ENCODE results near the gene LRGUK.

Gene LRGUK

GRCh38 chr7:134128829-134129228 lies 1.7 kb downstream of the LRGUK start:
- DNase-seq = no peak

GRCh38 chr7:134129856-134130523 lies 2.9 kb downstream of the LRGUK start:
- no peak for DNase-seq

DNA sequence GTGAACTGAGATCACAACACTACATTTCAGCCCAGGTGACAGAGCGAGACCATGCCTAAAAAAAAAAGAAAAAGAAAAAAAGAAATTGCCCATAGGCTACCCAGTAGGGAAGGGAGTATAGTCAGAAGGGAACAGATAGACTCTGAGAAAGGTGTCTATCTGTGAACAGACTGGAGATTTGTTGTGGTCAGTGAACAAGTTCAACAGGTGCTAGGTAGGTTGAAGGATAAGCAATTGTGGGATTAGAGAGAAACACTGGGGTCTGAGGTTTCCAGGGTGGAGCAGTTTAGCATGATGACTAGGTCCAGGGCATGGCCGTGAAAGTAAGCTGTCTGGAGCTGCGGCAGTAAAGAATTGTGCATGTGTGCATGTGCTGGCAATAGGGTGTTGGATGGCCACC lies 6.9 kb downstream of the LRGUK start:
- DNase-seq = no peak

GRCh38 chr7:134140889-134141867 lies 14.0 kb downstream of the LRGUK start:
- peak; percentile 53 for DNase-seq

DNA sequence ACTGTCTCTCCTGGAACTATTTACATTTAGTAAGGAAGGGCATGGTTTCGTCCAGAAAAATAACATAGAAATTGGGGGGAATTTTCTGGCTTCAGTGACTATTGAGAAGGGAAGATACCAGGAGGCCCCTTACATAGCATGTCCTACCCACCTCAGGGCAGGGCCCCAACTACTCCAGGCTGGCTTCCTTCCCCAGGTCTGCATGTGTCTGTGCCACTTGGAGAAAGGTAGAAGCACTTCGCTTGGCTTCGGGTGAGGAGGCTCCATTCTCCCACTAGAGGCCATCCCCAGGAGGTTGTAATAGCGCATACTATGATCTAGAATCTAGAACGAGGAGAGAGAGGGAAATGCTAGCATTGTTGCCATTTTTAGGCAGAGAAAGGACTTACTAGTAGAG lies 14.7 kb downstream of the LRGUK start:
- DNase-seq = no peak

GRCh38 chr7:134153493-134154136 lies 26.5 kb downstream of the LRGUK start:
- DNase-seq = no peak

- DNase-seq = no peak
Observed at GRCh38 chr7:134154581-134155130, 27.5 kb downstream of the LRGUK start.

- no peak for DNase-seq
Observed at GRCh38 chr7:134155206-134155605, 28.1 kb downstream of the LRGUK start.

DNA sequence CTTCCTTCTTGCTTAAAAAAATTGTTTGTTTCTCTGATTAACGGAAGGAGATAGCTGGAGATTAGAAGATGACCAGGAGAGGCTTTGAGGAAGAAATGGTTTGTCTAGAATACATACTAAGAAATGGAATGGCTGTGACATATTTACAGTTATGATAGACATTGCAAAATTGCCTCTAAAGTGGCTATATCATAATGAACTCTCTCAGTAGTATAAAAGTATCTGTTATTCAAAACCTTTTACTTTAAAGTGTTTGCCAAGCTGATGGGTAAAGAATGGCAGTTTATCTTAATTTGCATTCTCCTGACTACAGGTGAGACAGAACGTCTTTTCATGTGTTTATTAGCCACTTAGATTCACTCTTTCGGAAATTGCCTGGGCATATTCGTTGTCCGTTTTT lies 28.7 kb downstream of the LRGUK start:
- no peak for DNase-seq

DNA sequence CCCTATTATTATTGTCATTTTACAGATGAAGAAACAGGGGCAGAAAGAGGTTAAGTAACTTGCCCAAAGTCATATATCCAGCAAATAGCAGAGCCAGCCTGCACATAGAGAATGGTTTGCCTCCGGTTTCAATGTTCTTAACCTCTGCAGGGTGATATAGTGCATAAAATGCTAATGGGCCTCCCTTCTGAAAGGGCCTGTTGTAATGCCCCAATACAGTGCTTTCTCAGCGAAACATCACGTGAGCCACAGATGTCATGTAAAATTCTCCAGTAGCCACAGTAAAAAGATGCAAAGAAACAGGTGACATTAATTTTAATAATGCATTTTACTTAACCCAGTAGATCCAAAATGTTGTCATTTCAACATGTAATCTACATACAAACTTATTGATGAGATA lies 38.1 kb downstream of the LRGUK start:
- no peak for DNase-seq

DNA sequence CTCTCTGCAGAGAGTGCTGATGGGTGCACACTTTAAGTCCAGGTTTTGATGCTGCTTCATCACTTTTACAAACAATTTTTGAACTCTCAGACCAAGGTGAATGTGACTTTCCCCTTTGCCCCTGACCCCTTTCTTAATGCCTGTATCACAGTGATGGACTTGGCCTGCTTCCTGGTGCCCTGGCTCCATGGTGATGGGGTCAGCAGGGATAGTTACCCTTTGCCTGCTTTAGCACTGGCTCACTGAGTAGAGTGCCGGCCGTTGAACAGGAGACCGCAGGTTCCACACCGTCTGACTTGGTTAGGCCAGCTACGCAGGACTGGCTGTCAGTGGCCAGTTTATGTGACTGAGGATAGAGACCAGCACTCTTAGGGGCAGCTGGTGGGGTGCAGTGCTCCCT lies 40.1 kb downstream of the LRGUK start:
- DNase-seq = no peak

DNA sequence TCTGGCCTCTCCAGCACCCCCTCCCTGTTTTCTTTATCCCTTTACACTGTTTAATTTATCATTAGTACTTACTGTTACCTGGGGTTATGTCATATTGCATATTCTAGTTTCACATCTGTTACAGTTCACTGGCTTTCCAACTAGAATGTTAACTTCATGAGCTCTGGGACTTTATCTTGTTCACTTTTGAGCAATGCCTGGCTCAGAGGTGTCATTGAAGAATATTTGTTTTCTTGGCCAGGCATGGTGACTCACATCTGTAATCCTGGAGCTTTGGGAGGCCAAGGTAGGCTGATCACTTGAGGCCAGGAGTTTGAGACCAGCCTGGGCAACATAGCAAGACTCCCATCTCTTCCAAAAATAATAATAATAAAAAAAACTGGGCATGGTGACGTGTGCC lies 40.7 kb downstream of the LRGUK start:
- DNase-seq = no peak

GRCh38 chr7:134174795-134175261 lies 47.7 kb downstream of the LRGUK start:
- peak; percentile 78 for DNase-seq

GRCh38 chr7:134175334-134176036 lies 48.3 kb downstream of the LRGUK start:
- DNase-seq = no peak

DNA sequence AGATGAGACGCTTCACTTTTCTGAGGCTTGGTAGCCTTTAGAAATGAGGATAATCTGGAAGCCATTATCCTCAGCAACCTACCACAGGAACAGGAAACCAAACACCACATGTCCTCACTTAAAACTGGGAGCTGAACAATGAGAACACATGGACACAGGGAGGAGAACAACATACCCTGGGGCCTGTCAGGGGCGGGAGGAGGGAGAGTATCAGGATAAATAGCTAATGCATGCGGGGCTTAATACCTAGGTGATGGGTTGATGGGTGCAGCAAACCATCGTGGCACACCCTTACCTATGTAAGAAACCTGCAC lies 48.9 kb downstream of the LRGUK start:
- DNase-seq = no peak

DNA sequence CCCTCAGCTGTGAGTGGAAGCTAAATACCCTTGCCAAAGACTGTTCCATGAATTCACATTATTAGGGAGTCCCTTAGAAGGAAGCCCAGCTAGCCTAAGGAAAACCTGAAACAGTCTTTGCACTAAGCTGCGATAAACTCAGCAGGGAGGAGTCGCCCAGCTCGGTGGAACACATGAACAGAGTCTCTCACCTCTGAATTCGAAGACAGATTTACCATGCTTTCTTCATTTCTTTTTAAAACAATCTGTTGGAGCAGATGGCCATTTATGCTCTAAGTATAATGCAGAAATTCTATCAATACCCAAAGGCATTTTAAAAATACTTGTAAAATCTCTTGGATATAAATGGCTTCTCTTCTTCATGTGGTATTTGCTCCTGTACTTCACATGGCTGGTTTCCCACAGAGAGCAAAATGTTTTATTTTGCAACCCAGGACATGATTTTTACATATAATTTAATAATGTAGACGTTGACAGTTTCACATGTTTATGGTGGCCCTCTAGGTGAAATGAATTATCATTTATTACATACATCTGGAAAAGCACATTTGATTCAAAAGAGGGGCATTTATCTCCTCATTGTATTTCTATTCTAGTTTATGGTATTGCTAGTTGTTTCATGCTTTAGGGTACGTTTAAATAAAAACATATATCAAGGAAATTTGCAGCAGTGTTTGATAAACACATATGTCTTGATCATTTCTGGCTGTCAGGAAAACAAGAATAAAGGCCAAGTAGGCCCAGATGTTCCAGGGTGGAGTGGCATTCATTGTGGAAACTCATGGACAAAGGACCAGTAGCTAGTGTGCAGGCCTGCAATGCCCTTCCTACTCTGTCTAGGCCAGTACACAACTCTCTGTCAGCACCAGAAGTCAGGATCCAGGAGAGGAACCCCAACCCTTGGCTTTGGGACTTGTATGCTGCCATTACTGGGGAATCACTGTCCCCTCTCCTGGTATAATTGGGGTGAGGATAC lies 52.2 kb downstream of the LRGUK start:
- DNase-seq = no peak

DNA sequence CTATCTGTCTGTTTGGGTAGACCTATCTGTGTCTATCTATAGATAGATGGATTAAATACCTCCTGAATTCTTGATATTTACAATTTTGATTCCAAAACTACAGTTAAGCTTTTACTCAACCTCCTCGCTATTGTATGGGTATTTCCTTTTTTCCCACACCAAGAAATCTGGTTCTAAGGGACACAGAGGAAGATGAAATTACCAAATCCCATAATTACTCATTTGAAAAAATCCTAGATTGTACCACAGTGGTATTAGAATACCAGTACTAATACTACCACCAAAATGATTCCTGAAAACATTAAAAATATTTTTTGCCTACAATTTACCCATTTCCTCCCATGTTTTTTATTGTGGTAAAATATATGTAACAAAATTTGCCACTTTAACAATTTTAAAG lies 53.2 kb downstream of the LRGUK start:
- no peak for DNase-seq

- no peak for DNase-seq
Observed at GRCh38 chr7:134182078-134182477, 54.9 kb downstream of the LRGUK start.

DNA sequence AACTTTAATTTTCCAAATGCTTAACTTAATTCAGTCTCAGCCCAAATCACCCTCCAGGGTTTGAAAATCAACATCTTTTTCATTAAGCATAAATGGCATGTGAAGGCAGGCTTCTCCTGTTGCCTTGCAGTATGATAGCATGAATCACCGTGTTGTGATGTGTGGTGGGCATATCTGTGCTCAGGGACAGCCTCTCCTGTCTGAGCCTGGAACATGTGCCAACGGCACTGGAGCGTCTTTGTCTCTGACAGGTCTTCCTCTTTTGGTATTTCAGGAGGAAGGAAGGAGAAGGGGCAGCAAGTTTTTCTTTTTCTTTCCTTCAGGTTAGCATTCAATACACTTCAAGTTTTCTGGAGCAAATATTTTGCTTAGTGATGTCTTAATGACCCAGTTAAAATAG lies 57.6 kb downstream of the LRGUK start:
- DNase-seq = no peak

GRCh38 chr7:134186027-134186426 lies 58.9 kb downstream of the LRGUK start:
- peak; percentile 5 for DNase-seq

DNA sequence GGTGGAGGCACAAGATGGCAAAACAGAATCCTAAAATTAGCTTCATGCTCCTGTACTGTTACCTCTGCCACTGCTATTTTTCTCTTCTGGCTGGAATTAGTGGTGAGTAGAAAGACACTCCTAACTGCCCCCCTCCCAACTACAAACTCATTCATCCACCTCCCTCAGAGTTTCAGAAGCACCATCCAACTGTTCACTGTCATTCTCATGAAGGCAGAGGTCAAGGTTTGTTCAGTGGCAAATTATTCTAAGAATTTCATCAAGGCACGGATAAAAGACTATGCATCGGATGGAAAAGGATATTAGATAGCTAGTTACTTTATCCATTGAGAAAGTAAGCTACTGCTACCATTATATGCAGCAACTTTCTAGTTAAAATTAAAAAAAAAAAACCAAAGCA lies 59.7 kb downstream of the LRGUK start:
- DNase-seq = no peak
